ENCODE measurements around the gene SUGCT.

The SUGCT gene

GRCh38 chr7:40694026-40694809 is 559.4 kb downstream of the SUGCT start:
- DNase-seq (ENCODE audit: low spot score) = peak; percentile 25

- DNase-seq (ENCODE audit: low spot score) = no peak
These were observed 560.2 kb downstream of the SUGCT start for GRCh38 chr7:40694991-40695390.

GRCh38 chr7:40697653-40698052 is 562.8 kb downstream of the SUGCT start:
- DNase-seq (ENCODE audit: low spot score) = no peak

DNA sequence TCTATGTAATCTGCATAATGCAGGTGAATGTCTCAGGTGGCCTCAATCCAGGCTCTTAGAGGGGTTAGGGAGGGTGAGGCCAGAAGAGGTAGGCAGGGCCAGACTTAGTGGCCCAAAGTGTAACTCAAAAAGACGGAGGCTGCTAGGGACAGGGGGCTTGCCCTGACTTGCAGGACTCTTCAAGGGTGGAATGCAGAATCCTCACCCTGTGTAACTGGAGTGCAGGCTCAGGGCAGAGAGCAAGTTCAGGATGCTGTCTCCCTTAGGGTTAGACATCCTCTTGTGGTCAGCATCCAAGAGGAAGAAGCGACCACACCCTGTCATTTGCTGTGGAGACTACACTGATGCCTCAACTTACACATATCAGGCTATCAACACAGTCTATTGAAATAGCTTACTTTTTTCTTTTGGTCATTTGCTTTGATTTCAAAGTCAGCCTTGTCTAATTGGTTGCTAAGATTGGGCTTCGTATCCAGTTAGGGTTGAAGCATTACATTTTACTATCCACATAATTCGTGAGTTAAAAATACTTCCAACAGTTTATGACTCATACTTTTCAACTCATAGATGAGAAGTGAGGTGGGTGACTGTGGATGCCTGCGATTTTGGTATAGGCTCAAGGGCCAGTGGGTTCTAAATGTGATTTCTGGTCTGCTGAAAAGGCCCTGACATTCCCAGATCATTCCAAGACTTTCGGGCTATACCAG is 563.6 kb downstream of the SUGCT start:
- DNase-seq (ENCODE audit: low spot score) = no peak

- no peak for DNase-seq (ENCODE audit: low spot score)
These were observed 564.1 kb downstream of the SUGCT start for GRCh38 chr7:40698921-40699260.

- DNase-seq (ENCODE audit: low spot score) = peak; percentile 39
These were observed 566.0 kb downstream of the SUGCT start for GRCh38 chr7:40700653-40701421.

DNA sequence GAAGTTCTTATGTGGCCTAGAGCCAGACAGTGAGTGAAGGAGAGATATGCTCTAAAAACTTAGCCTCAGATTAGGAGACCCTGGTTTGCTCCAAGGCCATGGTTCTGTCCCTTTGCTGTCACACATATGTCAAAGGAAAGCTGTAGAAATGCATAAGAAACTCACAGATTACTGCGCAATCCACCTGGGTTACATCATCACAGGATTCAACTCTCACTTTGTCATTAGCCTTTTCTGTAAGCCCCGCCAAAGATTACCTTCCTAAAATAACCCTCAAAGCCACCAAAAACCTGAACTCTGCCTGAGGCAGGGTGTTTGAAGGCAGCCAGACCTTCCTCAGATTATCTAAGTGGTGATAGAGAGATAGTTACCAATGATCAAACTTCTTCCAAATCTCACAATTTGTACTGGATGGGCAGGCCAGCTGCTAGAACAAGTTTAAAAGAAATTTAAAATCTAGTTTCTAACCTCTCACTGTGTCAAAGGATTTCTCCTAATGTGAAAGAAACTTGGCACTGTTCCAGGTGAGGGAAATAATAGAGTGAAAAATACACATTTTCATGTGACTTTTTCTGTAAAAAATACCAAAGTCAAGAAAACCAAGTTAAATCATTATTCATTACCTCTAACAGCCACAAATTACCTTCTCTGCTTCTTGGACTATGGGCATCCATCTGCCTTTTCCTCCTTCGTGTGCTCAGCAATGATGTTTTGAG is 567.2 kb downstream of the SUGCT start:
- DNase-seq (ENCODE audit: low spot score) = no peak

DNA sequence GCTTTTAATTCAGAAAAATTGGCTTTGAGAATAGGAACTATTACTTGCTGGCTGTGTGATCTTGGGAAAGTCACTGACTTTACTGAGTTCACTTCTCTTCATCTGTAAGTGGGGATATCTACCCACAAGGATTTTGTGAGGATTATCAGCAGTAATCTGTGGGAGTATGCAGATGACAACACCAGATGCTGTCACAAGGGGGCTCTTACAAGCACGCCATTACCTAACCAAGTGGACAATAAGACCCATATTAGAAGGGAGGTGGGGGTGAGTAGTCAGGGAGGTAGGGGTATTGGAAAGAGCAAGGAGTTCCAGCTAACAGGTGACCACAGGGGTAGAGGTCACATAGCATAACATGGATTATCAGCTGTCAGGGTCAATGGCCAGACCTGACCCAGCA is 569.4 kb downstream of the SUGCT start:
- no peak for DNase-seq (ENCODE audit: low spot score)

- DNase-seq (ENCODE audit: low spot score) = no peak
These were observed 572.0 kb downstream of the SUGCT start for GRCh38 chr7:40706829-40707228.

DNA sequence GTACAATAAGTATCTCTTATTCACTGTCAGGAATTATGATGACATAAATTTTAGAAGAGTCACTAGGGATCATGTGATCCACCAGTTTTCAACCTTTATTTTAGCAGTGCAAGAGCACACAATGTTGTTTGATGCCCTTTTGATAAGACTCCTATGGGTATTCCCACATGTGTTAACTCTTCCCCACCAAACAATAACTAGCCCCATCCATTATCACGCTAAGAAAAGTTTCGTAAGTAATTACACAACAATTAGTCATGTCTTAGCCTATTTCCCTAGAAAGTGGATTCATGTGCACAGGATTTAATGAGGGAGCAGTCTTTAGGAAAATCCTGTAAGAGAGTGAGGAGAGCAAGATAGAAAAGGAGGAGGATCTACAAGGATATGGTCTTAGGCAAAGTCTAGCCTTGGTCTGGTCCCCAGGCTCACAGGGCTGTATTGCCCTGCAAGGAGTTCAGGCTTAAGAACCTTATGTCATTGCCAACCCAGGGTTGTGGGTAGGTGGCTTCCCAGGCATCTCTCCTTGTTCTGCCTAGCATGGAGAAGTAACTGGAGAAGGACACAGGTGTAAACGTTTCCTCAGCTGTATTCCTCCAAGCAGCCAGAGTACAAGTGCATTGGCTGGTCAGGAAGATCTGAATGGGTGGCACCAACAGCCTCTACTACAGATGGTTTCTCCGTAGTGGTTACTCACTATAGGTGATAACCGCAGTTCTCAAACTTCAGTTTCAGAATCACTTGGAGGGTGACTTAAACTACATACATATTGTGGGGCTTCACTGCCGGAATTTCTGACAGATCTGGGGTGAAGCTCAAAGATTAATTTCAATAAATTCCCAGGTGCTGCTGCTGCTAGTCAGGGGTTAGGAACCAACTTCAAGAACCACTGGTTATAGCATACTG is 574.5 kb downstream of the SUGCT start:
- peak; percentile 19 for DNase-seq (ENCODE audit: low spot score)

GRCh38 chr7:40711706-40712105 is 576.9 kb downstream of the SUGCT start:
- no peak for DNase-seq (ENCODE audit: low spot score)

DNA sequence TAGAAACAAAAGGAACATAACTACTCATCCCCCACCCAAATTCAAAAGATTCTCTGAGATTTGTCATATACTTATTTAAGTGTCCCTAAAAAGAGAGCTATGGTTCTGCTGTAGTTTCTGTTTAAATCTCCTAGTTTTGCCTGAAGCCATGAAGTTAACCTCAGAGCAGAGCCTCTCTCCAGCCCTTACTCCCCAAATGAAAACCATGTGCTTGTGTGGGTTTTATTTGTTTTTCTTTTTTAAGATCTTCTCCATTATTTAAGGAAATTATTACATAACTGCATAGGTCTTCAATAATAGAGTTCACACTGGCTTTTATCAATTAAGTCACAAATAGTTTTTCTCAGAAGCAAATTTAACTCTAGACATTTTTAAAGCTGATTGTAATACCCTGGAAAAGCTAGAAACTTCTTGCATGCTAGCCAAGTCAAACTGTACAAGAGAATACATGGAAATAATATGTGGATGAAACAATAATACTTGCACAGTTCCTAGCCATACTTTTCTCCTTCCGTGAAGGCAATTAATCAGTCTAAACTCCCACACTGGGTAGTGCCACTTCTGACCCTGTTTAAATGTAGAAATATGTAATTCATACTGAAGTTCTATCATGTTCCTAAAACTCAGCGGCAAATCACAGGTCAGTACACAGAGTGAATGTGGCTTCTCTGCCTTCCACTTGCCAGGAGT is 579.7 kb downstream of the SUGCT start:
- peak; percentile 32 for DNase-seq (ENCODE audit: low spot score)

DNA sequence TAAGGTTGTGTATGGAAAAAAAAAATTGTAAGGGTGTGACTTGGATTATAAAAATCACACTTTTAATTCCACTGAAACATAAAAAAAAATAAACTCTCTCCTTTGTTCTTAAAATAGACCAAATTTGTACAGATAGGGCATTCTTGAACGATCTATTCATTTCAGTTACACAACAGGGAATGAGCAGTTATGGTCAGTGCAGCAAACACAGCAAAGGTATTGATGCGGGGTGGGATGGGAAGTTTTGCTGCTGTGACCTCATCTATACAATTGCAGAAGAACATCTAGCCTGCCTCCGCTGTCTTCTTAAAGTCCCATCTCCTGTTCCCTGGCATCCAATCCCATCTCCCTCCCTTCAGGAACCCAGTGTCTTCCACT is 580.2 kb downstream of the SUGCT start:
- DNase-seq (ENCODE audit: low spot score) = peak; percentile 35

GRCh38 chr7:40716052-40716451 is 581.2 kb downstream of the SUGCT start:
- peak; percentile 26 for DNase-seq (ENCODE audit: low spot score)

DNA sequence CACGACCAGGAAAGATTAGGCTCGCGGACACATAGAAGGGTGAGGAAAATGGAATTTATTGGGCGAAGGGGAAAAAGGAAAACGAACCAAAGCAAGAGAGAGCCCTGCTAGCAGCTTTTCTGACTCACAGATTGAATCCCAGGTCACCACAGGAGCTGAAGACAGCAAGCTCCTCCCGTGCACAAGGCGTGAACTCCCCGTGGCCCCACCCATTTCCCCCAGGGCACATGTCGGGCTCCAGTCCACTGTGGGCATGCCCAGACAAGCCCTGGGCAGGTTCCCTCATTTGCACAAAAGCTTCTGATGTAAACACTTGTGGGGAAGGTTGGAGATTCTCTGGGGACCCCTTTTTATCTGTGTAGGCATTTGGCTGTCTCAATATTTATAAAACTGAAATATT is 582.4 kb downstream of the SUGCT start:
- peak; percentile 66 for DNase-seq (ENCODE audit: low spot score)

- peak; percentile 18 for DNase-seq (ENCODE audit: low spot score)
These were observed 585.6 kb downstream of the SUGCT start for GRCh38 chr7:40720416-40720815.

DNA sequence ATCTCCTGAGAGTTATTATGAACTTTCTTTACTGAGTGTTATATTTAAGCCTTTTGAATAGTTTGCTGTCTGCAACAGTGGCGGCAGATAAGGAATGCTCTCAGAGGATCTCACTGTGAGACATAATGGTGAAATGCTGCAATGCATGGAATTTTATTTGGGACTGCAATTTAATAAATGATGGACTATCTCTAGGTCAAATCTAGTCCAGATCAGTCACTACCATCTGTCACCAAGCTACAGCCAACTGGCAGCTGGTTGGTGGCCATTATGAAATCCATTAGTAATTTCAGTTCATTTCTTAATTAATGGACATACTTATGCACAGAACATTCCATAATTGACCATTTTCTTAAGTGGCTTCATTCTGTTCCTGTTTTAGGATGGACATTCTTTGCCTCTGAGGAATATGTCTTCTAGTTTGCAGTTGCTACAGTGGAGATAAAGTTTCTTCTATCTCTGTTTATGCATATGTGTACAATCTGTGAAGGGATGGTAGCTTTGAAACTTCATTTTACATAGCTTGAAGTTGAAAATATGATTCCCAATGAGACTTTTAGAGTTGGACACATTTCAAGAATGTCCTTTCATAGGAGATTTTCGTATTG is 586.6 kb downstream of the SUGCT start:
- DNase-seq (ENCODE audit: low spot score) = peak; percentile 22

- DNase-seq (ENCODE audit: low spot score) = no peak
These were observed 587.4 kb downstream of the SUGCT start for GRCh38 chr7:40722242-40722641.

- DNase-seq (ENCODE audit: low spot score) = no peak
These were observed 589.0 kb downstream of the SUGCT start for GRCh38 chr7:40723829-40724228.

- DNase-seq (ENCODE audit: low spot score) = no peak
These were observed 591.8 kb downstream of the SUGCT start for GRCh38 chr7:40726559-40726958.
